GM19395 (cell line): ENCODE results near the gene RIMBP2.

ENCODE experiments used
- ATAC-seq: cut with Tn5 transposase; IDR thresholded peaks from one replicate; pipeline ENCODE4 v1.9.1; 2021; ENCODE audit warnings: mild to moderate bottlenecking, moderate library complexity; ENCODE audit not compliant: unreplicated experiment

RIMBP2 gene

DNA sequence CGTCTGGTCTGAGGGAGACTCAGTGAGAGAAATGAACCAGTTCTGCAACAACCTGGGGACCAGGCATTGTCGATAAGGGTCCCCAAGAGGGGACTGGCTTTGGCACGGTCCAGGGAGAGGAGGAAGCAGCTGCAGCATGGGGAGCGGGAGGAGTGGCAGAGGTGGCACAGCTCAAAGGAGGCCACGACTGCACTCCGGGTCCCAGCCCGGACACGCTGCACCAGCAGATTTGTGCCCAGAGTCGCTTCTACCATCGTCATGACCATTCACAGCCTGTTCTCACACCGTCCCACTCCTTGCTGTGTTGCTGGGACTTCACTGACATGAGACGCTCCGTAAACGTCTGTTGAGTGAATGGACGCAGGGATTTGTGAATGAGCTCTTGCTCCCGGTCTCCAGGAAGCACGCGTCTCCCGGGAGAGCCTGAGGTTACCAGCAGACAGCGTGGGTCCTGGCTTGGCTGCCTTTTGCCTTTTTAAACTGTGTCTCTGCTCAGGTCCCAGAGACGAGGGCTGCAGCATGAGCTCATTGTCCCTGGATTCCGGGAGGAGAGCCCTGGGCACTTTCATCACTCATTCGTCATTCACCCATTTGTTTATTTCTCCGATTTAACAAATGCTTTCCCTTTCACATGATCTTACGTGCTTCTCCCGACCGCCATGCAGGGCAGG lies 241.4 kb downstream of the RIMBP2 start:
- no peak for ATAC-seq

DNA sequence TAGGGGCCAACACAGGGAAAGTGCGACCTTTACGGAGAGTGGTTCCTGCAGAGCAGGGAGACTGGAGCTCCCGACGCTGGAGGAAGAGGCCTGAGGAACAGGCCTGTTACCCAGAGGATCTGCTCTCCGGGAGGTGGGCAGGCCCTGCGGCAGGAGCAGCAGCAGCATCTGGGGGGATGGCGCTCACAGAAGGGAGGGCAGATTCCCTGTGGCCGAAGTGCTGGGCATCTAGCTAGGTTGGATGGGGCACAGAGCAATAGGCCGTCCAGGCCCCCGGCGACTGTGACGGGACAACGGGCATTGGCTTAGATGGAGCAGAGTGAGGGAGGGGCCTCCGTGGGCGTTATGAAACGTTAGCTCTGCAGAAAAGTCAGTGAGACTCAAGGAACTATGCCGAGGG lies 242.8 kb downstream of the RIMBP2 start:
- ATAC-seq, result no peak

DNA sequence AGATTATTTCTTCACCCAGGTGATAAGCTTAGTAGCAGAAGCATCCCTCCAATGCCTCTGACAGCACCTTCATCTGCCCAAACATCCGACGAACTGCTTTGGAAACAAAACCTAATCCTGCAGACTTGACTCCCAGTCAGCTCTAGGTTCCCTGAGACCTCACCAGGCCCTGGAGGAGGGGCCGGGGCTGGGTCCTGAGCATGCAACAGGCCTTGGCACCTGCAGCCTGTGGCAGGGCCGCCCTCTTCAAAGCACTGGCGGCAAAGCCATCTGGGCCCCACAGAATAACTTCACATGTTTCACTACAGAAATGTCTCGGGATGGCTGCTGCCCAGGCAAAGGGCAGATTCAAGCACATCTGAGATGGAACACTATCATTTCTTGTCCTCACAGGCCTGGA lies 245.1 kb downstream of the RIMBP2 start:
- no peak for ATAC-seq

DNA sequence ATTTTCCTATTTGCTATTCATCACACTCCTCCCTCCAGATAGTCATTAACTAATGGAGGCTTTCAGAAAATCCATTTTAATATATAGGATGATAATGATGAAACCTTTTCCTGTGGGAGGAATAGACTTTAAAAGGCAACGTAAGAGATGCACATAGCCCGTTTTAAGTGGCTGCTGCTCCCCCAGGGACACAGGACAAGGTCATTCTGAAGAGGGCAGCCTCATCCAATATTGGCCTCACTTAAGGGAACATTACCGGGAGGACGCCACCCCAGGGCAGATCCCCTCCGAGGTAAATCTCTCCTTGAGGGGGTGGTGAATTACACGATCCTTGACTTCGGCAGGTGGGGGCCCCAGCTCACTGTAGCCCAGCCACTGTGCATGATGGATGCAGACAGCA lies 246.5 kb downstream of the RIMBP2 start:
- ATAC-seq, result no peak

DNA sequence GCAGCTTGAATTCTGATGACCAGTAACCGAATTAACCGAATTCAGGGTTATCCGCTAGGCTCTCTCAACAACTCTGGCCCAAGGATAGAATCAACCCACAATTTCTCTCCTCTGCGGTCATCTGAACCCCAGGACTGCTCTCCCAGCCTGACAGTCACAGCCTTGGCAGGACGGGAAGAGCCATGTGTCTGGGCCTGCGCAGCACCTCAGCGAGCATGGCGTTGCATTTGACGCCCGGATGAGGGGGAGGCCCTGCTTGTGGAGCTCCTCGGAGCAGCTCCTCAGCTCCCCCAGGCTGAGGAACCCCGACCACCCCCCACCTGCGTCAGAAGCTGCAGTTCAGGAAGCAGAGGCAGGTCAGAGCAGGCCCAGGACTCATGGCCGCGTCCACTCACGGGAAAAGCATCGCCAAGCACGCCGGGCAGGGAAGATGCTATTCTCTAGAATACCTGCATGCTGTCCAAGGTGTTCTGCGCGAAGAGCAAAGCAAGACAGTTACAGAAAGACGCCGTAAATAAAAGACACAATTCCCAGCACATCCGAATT lies 247.3 kb downstream of the RIMBP2 start:
- no peak for ATAC-seq

DNA sequence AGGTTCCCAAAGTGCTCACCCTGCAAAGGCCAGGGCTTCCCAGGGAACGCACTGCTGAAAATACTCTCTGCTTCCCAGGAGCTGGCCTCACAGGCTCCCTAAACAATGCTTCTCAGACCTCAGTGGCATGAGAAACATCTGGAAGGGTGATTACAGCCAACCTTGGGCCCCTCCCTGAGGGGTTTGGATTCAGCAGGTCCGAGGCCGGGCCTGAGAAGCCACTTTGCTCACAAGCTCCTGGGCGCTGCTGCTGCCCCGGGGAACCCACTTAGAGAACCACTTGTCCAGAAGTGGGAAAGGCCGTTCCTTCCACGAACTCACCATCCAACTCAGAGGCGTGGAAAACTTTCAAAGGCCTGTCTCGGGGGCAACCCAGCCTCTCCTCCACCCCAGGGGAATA lies 247.9 kb downstream of the RIMBP2 start:
- no peak for ATAC-seq

DNA sequence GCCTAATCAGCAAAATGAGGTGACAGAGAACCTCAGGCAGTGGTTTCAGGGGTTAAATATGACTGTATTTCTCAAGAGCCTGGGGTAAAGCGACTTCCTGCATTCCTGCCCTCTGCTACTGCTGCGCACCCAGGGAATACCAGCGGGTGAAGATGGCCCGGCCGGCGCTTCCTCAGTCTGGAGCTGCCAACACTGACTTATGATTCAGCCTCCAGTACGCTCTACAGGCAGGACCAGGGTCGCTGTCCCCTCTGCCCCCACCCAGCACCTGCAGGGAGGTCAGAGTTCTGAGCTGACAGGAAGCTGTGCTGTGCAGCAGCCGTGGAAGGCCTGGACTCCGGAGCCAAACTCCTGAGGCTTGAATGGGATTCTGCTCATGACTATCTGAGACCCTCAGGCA lies 250.5 kb downstream of the RIMBP2 start:
- no peak for ATAC-seq

DNA sequence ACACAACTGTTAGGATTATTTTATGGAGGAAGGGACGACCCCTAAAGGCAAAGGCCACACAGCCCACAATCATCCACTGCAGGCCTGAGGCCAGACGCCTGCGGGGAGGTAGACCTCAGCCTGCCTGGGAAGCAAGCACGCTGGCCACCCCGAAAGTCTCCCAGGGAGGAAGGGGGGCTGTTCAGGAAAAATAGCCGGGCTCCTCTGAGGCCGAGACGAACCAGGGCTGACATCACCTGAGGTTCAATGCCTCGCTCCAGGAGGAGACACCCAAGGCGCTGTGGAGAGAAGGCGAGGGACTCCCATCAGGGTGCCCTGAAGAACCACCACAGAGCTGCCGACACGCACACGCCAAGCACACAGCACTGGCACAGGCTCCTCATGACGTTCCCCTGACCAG lies 251.1 kb downstream of the RIMBP2 start:
- ATAC-seq, result no peak

DNA sequence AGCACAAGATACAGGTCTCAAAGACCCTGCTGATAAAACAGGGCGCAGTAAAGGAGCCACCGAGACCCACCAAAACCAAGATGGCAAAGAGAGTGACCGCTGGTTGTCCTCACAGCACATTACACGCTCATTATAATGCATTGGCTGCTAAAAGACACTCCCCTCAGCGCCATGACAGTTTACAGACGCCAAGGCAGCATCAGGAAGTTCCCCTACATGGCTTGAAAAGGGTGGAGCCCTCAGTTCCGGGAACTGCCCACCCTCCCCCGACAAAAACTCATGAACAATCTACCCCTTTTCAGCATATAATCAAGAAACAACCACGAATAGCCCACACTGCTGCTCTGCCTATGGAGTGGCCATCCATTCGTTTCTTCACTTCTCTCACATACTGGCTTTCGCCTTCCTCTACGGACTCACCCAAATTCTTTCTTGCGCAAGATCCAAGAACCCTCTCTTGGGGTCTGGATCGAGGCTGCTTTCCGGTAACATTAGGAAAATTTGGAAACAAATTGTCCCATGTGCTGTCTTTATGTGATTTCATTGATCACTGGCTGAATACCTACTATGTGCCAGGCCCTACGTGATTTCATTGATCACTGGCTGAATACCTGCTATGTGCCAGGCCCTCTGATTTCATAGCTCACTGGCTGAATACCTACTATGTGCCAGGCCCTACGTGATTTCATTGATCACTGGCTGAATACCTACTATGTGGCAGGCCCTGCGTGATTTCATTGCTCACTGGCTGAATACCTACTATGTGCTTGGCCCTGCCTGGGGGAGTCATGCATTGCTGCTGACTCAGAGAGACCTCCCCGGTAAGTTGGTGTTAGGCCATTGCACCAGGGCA lies 252.1 kb downstream of the RIMBP2 start:
- ATAC-seq, result no peak

DNA sequence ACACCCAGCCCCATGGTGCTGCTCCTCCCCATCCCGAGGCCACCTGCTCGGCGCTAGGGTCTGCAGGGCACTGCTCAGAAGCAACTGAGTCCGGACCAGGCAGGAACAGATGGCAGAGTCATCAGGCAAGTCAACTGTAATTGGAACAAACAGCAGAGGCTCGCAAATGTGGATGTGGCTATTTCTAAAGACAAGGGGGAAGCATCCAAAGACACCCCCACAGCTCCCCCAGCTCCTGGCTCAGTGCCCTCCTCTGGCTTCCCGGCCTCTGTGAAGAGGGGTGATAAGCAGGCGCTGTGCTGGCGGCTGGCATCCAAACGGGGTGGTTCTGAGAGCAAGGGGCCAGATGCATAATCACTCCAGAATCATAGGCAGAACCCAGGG lies 252.8 kb downstream of the RIMBP2 start:
- ATAC-seq, result no peak

DNA sequence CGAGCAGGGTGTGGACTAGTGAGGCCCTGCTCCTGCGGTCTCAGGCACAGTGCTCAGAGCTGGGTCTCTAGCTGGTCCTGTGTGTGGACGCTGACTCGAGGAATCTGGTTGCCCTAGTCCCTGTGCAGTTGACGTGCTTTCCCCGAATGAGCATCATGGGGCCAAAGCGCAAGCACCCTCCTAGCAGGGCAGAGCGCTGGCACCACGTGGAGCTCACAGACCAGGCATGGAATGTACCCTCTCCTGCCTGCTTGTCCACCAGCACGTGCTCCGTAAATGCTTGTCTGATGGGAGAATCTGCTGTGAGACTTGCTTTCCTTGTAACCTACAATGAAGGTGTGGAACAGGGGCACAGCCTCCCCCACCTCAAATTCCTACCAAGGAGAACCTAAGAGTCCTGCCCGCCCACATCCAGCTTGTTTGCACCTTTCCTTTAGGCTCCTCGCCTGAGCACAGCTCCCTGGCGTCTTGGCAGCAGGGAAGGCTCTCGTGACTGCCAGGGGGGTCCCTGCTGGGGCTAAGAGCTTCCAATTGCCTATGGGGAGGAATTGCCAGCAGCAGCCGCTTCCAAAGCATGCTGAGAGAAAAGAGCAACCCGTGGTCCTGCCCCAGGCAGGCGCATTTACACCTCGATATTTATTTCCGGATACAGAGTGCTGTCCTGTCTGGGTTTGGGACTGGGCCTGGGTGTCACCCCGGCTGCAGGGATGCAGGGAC lies 253.4 kb downstream of the RIMBP2 start:
- ATAC-seq, result no peak

DNA sequence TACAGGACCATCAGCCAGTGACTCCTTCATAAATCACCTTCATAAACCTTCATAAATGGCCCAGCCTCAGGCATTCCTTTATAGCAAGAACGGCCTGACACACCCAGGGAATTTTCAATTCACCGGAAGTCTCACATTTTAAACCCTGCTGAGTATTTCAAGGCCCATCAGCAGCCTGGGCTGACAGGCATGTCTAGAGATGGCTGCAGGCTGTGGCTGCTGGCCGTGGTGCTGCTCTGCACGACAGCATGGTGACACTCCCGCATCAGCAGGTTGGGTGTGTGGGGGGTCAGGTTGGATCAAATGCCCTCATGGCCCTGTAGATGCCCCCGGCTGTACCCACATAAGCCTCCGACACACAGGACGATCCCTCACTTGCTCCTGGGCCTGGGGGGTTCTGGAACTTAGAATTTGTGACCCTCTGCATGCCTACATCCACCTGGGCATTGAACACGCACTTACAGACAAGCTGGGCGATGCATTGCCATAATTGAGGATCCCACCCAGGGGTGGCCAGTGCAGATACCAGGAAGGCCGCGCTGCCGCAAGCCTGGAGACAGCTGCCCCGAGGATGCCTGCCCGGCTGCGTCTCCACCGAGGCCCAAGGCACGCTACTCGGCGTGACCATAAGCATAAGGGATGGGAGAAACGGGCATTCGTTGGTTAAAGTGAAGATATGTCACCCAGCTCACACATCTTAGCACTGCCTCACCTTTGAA lies 254.1 kb downstream of the RIMBP2 start:
- no peak for ATAC-seq

DNA sequence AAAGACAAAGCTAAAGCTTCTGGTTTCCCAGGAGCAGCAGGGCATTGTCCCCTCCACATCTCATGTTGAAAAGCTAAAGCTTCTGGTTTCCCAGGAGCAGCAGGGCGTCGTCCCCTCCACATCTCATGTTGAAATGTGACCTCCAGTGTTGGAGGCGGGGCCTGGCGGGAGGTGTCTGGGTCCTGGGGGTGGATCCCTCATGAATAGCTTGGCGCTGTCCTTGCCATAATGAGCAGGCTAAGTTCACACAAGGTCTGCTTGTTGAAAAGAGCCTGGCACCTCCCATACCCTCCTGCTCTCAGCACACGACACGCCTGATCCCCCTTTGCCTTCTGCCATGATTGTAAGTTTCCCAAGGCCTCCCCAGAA lies 254.7 kb downstream of the RIMBP2 start:
- no peak for ATAC-seq

DNA sequence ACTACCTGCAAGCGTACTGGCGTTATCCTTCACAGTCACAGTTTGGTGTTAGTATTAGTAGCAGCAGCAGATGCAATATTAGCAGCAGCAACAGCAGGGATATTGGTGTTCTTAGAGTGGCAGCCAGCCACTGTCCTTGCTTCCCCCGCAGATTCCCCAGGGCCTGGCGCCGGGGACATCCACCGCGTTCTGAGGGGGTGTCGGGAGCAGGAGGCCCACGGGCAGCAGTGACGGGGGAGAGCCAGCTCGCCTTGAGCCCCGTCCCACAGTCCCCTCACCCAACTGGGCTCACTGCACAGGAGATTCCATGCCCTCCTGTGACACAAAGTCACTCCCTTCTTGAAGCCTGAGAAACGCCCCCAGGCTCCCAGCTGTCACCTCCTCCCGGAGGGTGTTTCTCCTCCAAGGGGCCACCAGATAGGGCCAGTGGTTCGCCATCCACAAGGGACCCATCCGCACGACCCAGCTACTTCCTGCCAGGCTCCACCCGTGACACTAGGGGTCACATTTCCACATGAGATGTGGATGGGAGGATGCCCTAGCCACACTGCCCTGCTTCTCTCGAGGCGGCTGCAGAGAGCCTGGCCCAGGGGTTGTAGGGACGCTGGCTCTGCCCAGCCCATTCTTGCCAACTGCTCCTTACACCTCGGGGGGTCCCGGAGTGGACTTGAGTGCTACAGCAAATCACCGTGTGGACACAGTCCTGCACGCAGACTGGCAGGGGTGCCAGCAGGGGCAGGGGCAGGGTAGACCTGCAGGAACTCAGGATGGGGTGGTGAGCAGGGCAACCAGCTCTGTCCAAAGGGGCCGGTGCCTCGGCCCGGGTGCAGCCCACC lies 255.3 kb downstream of the RIMBP2 start:
- ATAC-seq, result no peak

DNA sequence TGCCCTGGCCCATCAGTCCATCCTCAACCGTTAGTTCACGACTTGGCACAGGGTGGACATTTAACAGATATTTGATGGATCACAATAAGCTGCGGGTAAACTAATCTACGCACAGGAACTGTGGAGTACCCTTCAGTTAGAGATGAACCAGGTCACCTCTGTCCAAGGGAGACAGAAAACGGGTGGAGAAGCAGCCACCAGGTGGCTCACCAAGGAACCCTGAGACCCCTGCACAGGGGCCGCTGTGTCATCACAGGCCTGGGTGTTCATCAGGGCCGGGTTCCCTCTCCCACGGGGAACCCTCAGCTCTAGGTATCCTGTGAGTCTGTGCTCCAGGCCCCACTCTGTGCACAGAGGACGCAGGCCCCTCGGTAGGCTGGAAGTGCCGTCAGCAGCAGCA lies 256.2 kb downstream of the RIMBP2 start:
- ATAC-seq, result no peak

DNA sequence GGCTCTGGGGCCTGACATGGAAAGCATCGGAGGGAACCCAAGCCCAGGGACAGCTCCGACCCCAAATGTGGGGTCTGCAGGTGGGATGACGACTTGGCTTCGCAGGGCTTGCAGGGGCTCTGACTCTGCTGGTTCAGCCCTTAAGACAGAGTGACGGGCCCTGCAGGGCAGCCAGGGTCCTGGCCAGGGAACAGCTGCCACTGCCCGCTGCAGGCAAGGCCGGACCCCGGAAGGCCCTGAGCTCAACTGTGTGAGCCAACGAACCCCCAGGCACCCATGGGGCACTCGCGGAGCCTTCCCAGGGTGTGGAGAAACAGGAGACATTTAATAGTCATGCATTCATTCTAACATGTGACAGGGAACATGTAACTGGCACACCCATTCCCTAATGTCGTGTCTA lies 257.8 kb downstream of the RIMBP2 start:
- no peak for ATAC-seq

DNA sequence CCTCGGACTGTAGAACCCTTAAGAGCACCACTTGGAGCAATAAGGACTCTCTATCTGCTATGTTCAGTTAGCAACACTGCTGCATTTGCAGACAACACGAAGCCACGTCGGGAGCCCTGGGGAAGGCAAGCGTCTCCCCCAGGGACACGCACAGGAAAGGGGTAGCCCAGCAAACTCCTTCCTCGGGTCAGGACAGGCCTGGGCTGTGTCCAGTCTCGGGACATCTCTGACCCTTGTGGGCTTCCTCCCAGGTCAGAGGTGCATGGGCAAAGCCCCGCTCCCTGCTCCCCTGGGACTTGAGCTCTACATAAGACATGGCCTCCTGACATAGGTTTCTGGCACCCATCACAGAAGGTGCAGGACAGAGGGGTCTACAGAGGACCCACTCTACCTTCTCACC lies 258.9 kb downstream of the RIMBP2 start:
- no peak for ATAC-seq

DNA sequence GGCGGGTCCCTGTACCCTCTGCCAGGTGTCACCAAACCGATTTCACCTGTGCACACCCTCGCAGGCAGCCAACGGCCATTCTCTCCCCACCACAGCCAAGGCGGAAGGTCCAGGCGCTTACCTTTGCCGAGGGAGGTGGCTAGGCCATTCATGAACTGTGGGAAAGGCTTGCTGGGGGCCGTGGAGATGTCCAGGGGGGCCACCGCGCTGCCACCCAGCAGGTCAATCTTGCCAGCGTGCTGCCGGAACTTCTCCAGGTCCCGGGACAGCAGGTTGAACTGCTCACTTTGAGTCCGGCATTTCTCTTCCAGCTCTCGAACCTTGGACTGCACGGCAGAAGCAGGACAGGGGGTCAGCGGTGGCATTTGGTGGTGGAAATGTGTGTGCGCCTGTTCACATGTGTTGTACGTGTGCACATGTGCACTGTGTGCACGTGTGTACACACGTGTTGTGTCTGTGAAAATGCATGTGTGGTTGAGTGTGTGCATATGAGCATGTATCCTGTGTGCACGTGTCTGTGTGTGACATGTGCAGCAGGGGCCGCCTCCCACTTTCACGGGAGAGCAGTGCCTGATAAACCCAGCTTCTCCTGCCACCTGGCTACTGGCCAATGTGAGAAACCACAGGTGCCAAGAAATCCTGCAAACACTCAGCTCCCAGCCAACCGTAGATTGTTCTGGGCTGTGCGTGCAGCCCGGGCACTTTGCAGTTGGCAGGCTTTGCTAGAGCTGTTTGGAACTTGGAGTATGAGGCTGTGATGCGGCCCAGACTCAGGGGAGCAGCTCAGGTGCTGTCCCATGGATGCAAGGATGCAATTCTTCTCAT lies 259.5 kb downstream of the RIMBP2 start:
- no peak for ATAC-seq

DNA sequence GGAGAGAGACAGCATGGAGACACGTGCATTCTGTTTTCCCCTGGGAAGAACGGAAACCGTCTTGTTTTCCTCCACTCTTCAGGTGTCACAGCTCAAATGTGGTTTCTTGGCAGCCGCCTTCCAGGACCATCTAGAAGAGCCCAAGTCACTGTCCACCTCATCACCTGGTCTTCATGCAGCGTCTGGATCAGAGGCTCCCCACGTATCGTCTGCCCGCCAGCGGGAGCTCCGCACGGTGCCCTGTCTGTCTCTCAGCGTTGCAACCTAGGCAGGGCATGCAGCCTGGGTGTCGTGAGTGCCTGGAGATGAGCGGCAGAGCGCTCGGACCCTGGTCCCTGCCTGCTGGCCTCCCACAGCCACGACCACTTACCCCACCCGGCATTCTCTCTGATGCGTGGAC lies 260.9 kb downstream of the RIMBP2 start:
- no peak for ATAC-seq
